ENCODE results near the gene CFAP251.
"Not testable (repeated sequence)": the region's sequence is repeated elsewhere in the genome, so short reads cannot be mapped to it uniquely, and the experiment has no call there.

Gene CFAP251

GRCh38 chr12:122031342-122032216, 113.2 kb downstream of the CFAP251 start:
- DNase-seq = peak; percentile 34

GRCh38 chr12:122032580-122032979, 114.2 kb downstream of the CFAP251 start:
- no peak for DNase-seq

- no peak for DNase-seq
Measured at GRCh38 chr12:122035292-122035691, 116.9 kb downstream of the CFAP251 start.

GRCh38 chr12:122036153-122036552, 117.8 kb downstream of the CFAP251 start:
- no peak for DNase-seq

- DNase-seq = no peak
Measured at GRCh38 chr12:122040579-122041386, 122.4 kb downstream of the CFAP251 start.

- DNase-seq = not testable (repeated sequence)
Measured at GRCh38 chr12:122041458-122041857, 123.1 kb downstream of the CFAP251 start.

GRCh38 chr12:122042910-122043309, 124.5 kb downstream of the CFAP251 start:
- no peak for DNase-seq

GRCh38 chr12:122043476-122043875, 125.1 kb downstream of the CFAP251 start:
- DNase-seq = no peak

- no peak for DNase-seq
Measured at GRCh38 chr12:122045262-122045661, 126.9 kb downstream of the CFAP251 start.

- no peak for DNase-seq
Measured at GRCh38 chr12:122046145-122046544, 127.8 kb downstream of the CFAP251 start.

- DNase-seq = no peak
Measured at GRCh38 chr12:122048151-122048550, 129.8 kb downstream of the CFAP251 start.

- DNase-seq = no peak
Measured at GRCh38 chr12:122049827-122050226, 131.4 kb downstream of the CFAP251 start.

- DNase-seq = no peak
Measured at GRCh38 chr12:122050706-122051105, 132.3 kb downstream of the CFAP251 start.

GRCh38 chr12:122051231-122051876, 133.0 kb downstream of the CFAP251 start:
- DNase-seq = no peak

GRCh38 chr12:122052285-122052684, 133.9 kb downstream of the CFAP251 start:
- DNase-seq = no peak

Data from CD4-positive, alpha-beta T cell treated with Interleukin-17A for 1 hour (primary cell).